Panc1 (cell line): Measurements from ENCODE around the gene CLTC. TPM values are rescaled to one million over a fixed set of nuclear protein-coding genes. Genes with fewer than 3 reads are reported as not detected.

Source experiments
- ATAC-seq: fragments of 200-7000 bp; cut with Tn5 transposase; 2 replicates; pipeline ENCODE4 v1.9.1; 2020; ENCODE audit warnings: mild to moderate bottlenecking, moderate library complexity
- BruUV-seq: library from RNA; stranded (reverse); fragments of 400-500 nt; replicated peaks from 2 replicates; lab custom pipeline; 2021; lab: Mats Ljungman, UMichigan
- CTCF ChIA-PET: fragments of 300-600 bp; sonication (Branson Sonifier 250); formaldehyde crosslinking; loops from one replicate; lab custom pipeline; 2022; ENCODE audit warnings: antibody characterized with exemption; lab: Charles Lee
- POLR2A ChIA-PET: fragments of 300-600 bp; sonication (Branson Sonifier 250); formaldehyde crosslinking; loops from one replicate; lab custom pipeline; 2022; ENCODE audit warnings: antibody characterized with exemption; lab: Charles Lee
- DNase-seq: peaks from one replicate; pipeline ENCODE4 v3.0.0-alpha.2; 2010; ENCODE audit warnings: low read depth, low spot score
- H3K27ac ChIP-seq: 2 replicates; pipeline ENCODE4 v1.5.1; 2011; ENCODE audit warnings: mild to moderate bottlenecking, low read length, inconsistent platforms
- H3K27me3 ChIP-seq: fragments of 200-500 bp; sonication (Bioruptor generic); 2 replicates; pipeline ENCODE4 v1.6.0; 2014; ENCODE audit warnings: low read length, inconsistent platforms; ENCODE audit not compliant: control insufficient read depth, insufficient read depth
- H3K36me3 ChIP-seq: fragments of 200-500 bp; sonication (Bioruptor generic); 2 replicates; pipeline ENCODE4 v1.5.1; 2014; ENCODE audit warnings: inconsistent platforms, mild to moderate bottlenecking, low read length, moderate library complexity; ENCODE audit not compliant: control insufficient read depth, insufficient read depth
- H3K4me1 ChIP-seq: 2 replicates; pipeline ENCODE4 v1.5.1; 2011; ENCODE audit warnings: inconsistent platforms, mild to moderate bottlenecking, low read length, moderate library complexity; ENCODE audit not compliant: control insufficient read depth, insufficient read depth
- H3K4me3 ChIP-seq, 2 experiments: 2 replicates each; pipeline ENCODE4 v1.5.1; 2011 to 2012; ENCODE audit warnings: low read depth in 2 of 2, low read length in 2 of 2, mild to moderate bottlenecking in 2 of 2, inconsistent platforms in 1 of 2, moderate library complexity in 1 of 2
- H3K9me3 ChIP-seq: fragments of 200-500 bp; sonication (Bioruptor generic); 2 replicates; pipeline ENCODE4 v1.5.1; 2014; ENCODE audit warnings: low read depth, mild to moderate bottlenecking, inconsistent platforms, low read length, moderate library complexity; ENCODE audit not compliant: control insufficient read depth, insufficient read depth
- POLR2AphosphoS5 ChIP-seq: IDR thresholded peaks from 2 replicates; pipeline ENCODE4 v1.6.1; 2012; ENCODE audit warnings: mild to moderate bottlenecking, low read depth, low read length, moderate library complexity
- SIN3A ChIP-seq: IDR thresholded peaks from 2 replicates; pipeline ENCODE4 v1.6.1; 2012; ENCODE audit warnings: low read depth, mild to moderate bottlenecking, low read length, moderate library complexity, borderline replicate concordance; ENCODE audit not compliant: insufficient read depth
- TCF7L2 ChIP-seq: IDR thresholded peaks from 2 replicates; pipeline ENCODE4 v1.6.1; 2011; ENCODE audit warnings: mild to moderate bottlenecking, low read depth, low read length, inconsistent platforms
- in situ Hi-C: cut with HindIII; loops from 2 replicates; pipeline ENCODE4 v1.10.0; 2016; ENCODE audit warnings: low sequenced_read_pairs, low pct_unique_long_range_greater_than_20kb
- intact Hi-C: fragments of 100-400 bp; cut with micrococcal nuclease; formaldehyde crosslinking; loops from one replicate; pipeline ENCODE4 v1.10.0; 2022; ENCODE audit not compliant: unreplicated experiment
- total RNA-seq: library from RNA; stranded (reverse); gene quantifications from one replicate; pipeline ENCODE4 v1.2.1, GENCODE V29; 2021; ENCODE audit not compliant: unreplicated experiment
- TF ChIP-seq, protein P1 (sequence below), 2 experiments: IDR thresholded peaks; 2 replicates each; pipeline ENCODE4 v1.6.1; 2011 to 2012; ENCODE audit warnings: low read depth in 2 of 2, control low read depth in 1 of 2, low read length in 1 of 2, mild to moderate bottlenecking in 1 of 2, moderate library complexity in 1 of 2; ENCODE audit not compliant: insufficient read depth in 1 of 2
- TF ChIP-seq, protein P2 (sequence below): fragments of 450-650 bp; IDR thresholded peaks from 2 replicates; pipeline ENCODE4 v1.5.1; 2017; ENCODE audit warnings: mild to moderate bottlenecking

The CLTC gene
- total RNA-seq, 1 experiment from 2014 or later: 221 TPM

DNA sequence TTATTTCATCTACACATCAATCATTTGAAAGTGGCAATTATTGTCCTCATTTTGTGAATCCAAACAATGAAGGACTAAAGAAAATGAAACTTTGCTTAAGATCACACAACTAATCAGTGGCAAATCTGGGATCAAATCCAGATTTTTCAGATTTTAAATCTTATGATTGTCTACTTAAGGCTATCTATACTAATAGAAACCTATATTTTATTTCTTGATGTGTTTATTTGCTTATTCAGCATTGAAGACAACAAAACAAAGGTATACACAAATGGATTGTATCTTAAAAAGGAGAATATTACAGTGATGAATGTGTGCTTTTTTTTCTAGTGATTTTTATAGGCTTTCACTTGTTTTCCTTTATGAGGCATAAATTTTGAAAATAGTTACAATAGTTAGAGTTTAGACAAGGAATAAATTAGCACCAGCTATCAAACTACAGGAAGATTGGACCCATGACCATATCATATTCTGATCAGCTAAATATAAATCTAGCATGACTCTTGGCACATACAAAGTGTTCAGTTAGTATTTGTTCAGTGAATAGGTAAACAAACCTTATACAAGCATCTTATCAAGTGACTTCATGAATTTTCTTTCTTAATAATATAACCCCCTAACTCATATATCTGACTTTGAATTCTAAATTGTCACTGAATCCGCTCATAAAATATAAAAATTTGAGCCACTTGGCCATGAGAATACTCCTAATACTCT lies 108.3 kb downstream of the CLTC start:
- H3K36me3 ChIP-seq: peaks cover 22% of the 10 kb centered on the region
- CTCF ChIA-PET: no interaction called here
- TF ChIP-seq SIN3A: no peak
- no peak for TF ChIP-seq TCF7L2
- no peak for TF ChIP-seq POLR2AphosphoS5
- TF ChIP-seq, protein P1, sequence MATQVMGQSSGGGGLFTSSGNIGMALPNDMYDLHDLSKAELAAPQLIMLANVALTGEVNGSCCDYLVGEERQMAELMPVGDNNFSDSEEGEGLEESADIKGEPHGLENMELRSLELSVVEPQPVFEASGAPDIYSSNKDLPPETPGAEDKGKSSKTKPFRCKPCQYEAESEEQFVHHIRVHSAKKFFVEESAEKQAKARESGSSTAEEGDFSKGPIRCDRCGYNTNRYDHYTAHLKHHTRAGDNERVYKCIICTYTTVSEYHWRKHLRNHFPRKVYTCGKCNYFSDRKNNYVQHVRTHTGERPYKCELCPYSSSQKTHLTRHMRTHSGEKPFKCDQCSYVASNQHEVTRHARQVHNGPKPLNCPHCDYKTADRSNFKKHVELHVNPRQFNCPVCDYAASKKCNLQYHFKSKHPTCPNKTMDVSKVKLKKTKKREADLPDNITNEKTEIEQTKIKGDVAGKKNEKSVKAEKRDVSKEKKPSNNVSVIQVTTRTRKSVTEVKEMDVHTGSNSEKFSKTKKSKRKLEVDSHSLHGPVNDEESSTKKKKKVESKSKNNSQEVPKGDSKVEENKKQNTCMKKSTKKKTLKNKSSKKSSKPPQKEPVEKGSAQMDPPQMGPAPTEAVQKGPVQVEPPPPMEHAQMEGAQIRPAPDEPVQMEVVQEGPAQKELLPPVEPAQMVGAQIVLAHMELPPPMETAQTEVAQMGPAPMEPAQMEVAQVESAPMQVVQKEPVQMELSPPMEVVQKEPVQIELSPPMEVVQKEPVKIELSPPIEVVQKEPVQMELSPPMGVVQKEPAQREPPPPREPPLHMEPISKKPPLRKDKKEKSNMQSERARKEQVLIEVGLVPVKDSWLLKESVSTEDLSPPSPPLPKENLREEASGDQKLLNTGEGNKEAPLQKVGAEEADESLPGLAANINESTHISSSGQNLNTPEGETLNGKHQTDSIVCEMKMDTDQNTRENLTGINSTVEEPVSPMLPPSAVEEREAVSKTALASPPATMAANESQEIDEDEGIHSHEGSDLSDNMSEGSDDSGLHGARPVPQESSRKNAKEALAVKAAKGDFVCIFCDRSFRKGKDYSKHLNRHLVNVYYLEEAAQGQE (IDR thresholded peaks at IDR 0.05; ENCODE audit: insufficient read depth in 1 of 2, low read depth in 2 of 2, low read length in 1 of 2): no peak
- TF ChIP-seq, protein P2, sequence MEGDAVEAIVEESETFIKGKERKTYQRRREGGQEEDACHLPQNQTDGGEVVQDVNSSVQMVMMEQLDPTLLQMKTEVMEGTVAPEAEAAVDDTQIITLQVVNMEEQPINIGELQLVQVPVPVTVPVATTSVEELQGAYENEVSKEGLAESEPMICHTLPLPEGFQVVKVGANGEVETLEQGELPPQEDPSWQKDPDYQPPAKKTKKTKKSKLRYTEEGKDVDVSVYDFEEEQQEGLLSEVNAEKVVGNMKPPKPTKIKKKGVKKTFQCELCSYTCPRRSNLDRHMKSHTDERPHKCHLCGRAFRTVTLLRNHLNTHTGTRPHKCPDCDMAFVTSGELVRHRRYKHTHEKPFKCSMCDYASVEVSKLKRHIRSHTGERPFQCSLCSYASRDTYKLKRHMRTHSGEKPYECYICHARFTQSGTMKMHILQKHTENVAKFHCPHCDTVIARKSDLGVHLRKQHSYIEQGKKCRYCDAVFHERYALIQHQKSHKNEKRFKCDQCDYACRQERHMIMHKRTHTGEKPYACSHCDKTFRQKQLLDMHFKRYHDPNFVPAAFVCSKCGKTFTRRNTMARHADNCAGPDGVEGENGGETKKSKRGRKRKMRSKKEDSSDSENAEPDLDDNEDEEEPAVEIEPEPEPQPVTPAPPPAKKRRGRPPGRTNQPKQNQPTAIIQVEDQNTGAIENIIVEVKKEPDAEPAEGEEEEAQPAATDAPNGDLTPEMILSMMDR: no peak
- POLR2A ChIA-PET: no interaction called here
- DNase-seq (no peak), ATAC-seq (no peak)
- H3K9me3 ChIP-seq: no peaks in the 10 kb centered on the region
- H3K4me3 ChIP-seq: no peak overlapping the region
- peaks cover 31% of the 10 kb centered on the region for H3K4me1 ChIP-seq
- no peak overlapping the region for H3K27ac ChIP-seq
- no peaks in the 10 kb centered on the region for H3K27me3 ChIP-seq
- no TSS peak for BruUV-seq
- intact Hi-C loops (no loop called here), in situ Hi-C loops (no loop called here)

DNA sequence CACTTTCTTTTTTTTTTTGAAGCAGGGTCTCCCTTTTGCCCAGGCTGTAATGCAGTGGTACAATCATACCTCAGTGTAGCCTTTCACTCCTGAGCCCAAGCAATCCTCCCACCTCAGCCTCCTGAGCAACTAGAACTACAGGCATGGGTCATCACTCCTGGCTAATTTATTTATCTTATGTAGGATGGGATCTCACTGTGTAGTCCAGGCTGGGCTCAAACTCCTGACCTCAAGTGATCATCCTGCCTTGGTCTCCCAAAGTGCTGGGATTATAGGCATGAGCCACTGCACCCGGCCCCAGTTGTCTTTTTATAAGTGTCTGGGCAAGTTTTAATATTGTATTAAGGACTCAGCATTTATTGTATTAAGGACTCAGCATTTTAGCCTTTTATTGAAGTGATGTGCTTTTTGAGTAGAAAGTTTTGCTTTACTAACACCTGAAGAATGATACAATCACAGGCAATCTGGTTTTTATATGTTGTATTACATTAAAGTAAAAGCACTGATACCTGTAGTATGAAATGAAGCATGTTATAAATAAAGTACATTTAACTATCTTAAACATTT lies 110.7 kb downstream of the CLTC start:
- intact Hi-C loops: no loop called here
- H3K36me3 ChIP-seq: peaks cover 25% of the 10 kb centered on the region
- H3K9me3 ChIP-seq: no peaks in the 10 kb centered on the region
- peak overlapping the region; percentile 45; the same call in 1 of the 2 replicates for H3K27ac ChIP-seq
- in situ Hi-C loops: no loop called here
- ATAC-seq (no peak), DNase-seq (no peak)
- ChIA-PET POLR2A (no interaction called here), CTCF (interaction anchor here (0.7 kb wide), 1 partner anchor 105 kb away, joined by 3 read pairs; no protein-coding TSS in a partner anchor)
- TF ChIP-seq POLR2AphosphoS5: no peak
- TF ChIP-seq, protein P1 (IDR thresholded peaks at IDR 0.05; ENCODE audit: insufficient read depth in 1 of 2, low read depth in 2 of 2, low read length in 1 of 2): no peak
- TF ChIP-seq, protein P2: no peak
- no peak for TF ChIP-seq SIN3A
- TF ChIP-seq TCF7L2: no peak
- H3K4me1 ChIP-seq: peaks cover 23% of the 10 kb centered on the region
- no peaks in the 10 kb centered on the region for H3K27me3 ChIP-seq
- BruUV-seq: no TSS peak
- H3K4me3 ChIP-seq: no peak overlapping the region
